ENCODE data around the gene ARHGAP19.
"Not testable (repeated sequence)": the region's sequence is repeated elsewhere in the genome, so short reads cannot be mapped to it uniquely, and the experiment has no call there.

DNA sequence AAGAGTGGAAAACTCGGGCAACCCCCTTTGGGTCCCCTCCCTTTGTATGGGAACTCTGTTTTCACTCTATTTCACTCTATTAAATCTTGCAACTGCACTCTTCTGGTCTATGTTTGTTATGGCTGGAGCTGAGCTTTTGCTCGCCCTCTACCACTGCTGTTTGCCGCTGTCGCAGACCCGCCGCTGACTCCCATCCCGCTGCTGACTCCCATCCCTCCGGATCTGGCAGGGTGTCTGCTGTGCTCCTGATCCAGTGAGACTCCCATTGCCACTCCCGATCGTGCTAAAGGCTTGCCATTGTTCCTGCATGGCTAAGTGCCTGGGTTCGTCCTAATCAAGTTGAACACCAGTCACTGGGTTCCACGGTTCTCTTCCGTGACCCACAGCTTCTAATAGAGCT is 2.4 kb downstream of the ARHGAP19 start:
- TF ChIP-seq, protein P1, sequence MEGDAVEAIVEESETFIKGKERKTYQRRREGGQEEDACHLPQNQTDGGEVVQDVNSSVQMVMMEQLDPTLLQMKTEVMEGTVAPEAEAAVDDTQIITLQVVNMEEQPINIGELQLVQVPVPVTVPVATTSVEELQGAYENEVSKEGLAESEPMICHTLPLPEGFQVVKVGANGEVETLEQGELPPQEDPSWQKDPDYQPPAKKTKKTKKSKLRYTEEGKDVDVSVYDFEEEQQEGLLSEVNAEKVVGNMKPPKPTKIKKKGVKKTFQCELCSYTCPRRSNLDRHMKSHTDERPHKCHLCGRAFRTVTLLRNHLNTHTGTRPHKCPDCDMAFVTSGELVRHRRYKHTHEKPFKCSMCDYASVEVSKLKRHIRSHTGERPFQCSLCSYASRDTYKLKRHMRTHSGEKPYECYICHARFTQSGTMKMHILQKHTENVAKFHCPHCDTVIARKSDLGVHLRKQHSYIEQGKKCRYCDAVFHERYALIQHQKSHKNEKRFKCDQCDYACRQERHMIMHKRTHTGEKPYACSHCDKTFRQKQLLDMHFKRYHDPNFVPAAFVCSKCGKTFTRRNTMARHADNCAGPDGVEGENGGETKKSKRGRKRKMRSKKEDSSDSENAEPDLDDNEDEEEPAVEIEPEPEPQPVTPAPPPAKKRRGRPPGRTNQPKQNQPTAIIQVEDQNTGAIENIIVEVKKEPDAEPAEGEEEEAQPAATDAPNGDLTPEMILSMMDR (IDR thresholded peaks at IDR 0.05) = not testable (repeated sequence)
- not testable (repeated sequence) for TF ChIP-seq POLR2AphosphoS5, POLR2A, EP300 (IDR thresholded peaks at IDR 0.05)

Measured in sigmoid colon (tissue), 4 donors.